Epithelial cell of esophagus (primary cell): ENCODE results near the gene DIP2C.

ENCODE experiments used
- DNase-seq: peaks from one replicate; pipeline ENCODE4 v3.0.0; 2010; ENCODE audit warnings: low read depth
- H3K4me3 ChIP-seq: 2 replicates; pipeline ENCODE4 v1.5.1; 2011; ENCODE audit warnings: mild to moderate bottlenecking, low read length, control low read depth
- TF ChIP-seq, protein P1 (sequence below): IDR thresholded peaks from 2 replicates; pipeline ENCODE4 v1.5.1; 2011; ENCODE audit warnings: low read depth, mild to moderate bottlenecking, low read length, control low read depth, inconsistent platforms; ENCODE audit not compliant: insufficient read depth; ENCODE audit errors: missing control alignments

Gene DIP2C

DNA sequence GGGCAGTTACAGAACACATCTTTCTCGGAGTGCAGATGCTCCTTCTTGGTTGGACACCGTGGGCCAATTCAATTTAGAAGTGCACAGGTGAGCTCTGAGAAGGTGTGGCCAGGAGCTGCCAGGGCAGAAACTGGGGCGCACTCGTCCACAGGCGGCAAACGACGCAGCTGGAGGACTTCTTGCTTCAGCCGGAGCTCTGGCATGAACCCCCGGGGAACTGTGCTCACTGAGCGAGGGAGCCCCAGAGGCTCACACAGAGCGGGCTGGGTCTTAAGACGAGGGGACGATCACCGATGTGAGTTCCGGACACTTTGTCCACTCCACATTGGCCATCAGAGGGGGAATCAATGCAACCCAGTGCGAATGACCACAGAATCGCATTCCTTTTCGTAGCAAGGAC, 413.8 kb downstream of the DIP2C start:
- no peak for DNase-seq
- TF ChIP-seq, protein P1, sequence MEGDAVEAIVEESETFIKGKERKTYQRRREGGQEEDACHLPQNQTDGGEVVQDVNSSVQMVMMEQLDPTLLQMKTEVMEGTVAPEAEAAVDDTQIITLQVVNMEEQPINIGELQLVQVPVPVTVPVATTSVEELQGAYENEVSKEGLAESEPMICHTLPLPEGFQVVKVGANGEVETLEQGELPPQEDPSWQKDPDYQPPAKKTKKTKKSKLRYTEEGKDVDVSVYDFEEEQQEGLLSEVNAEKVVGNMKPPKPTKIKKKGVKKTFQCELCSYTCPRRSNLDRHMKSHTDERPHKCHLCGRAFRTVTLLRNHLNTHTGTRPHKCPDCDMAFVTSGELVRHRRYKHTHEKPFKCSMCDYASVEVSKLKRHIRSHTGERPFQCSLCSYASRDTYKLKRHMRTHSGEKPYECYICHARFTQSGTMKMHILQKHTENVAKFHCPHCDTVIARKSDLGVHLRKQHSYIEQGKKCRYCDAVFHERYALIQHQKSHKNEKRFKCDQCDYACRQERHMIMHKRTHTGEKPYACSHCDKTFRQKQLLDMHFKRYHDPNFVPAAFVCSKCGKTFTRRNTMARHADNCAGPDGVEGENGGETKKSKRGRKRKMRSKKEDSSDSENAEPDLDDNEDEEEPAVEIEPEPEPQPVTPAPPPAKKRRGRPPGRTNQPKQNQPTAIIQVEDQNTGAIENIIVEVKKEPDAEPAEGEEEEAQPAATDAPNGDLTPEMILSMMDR: no peak

GRCh38 chr10:274866-275265, 414.6 kb downstream of the DIP2C start:
- H3K4me3 ChIP-seq: no peak overlapping the region
- no peak for DNase-seq
- TF ChIP-seq, protein P1: no peak

More for the DNA sequence above, 413.8 kb downstream of the DIP2C start:
- H3K4me3 ChIP-seq: no peak overlapping the region

DNA sequence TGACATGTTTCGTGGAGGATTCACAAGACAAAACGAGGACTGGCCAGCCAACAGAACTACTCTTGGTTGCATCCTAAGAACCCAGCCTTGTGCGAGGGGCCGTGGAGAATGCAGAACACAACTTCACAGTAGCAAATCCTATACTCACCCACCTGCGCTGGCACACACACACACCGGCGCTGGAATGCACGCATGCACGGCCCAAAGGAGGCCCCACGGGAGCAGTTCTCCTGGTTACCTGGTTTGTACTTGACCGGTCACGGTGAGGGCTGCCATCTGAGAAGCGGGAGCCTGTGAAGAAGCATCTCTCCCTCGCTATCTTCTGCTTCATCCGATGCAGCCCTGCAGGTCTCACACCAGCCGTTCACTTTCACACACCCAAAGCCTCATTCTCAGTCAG, 416.4 kb downstream of the DIP2C start:
- TF ChIP-seq, protein P1: no peak
- H3K4me3 ChIP-seq: no peak overlapping the region
- DNase-seq: no peak

DNA sequence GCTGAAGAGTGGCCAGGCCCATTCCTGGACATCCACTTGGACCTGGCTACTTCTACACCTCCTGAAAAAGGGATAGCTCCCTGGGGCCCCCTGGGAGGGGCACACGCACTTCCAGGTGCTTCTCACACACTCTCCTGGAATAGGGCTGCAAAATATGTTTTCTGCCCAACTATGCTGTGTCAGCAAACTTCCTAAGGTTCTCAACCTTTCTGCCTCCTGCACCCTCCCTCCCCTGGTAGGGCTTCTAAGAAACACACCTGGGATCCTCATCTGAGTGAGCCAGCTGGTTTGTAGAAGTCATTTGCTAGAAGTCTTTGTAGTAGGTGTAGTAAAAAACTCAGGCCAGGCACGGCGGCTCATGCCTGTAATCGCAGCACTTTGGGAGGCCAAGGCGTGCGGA, 417.7 kb downstream of the DIP2C start:
- no peak for DNase-seq
- TF ChIP-seq, protein P1: no peak
- no peak overlapping the region for H3K4me3 ChIP-seq

DNA sequence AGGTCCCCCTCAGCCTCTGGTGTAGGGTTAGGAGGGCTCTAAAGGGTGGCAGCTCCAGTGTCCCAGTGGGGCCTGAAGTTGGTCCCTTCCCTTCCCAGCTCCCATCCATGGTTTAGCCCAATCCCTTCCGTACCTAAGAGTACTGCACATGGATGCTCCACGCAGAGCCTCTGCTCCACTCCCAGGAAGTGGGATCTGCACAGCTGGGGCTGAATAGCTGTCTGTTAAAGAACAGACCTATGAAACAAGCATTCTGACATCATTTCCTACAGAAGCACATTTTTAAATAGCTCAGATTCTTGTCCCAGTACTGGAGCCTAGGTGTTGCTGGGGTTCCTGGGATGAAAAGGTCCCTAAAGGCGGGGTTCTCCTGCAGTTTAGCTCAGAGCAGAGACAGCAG, 418.3 kb downstream of the DIP2C start:
- TF ChIP-seq, protein P1: no peak
- no peak for DNase-seq
- no peak overlapping the region for H3K4me3 ChIP-seq

- no peak for DNase-seq
- H3K4me3 ChIP-seq: no peak overlapping the region
- TF ChIP-seq, protein P1: no peak
Observed at GRCh38 chr10:269440-270074, 419.9 kb downstream of the DIP2C start.

DNA sequence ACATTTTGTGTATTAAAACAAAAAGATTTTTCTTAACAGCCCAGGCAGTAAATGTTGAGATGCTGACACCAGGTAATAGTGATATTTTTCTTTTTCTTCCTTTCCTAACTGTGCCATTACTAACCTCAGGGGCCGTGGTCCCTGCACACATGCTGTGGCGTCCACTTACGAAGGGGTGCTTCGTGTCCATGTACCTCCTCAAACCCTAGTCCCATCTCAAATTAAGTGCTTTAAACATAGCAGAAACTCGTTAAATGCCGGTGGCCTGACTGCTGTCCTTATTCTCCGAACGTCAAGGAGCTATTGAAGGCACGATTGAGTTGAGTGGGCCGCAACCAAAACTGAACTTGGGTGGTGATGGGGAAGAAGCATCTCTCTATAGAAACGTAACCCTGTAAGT, 421.8 kb downstream of the DIP2C start:
- DNase-seq: no peak
- TF ChIP-seq, protein P1: no peak
- H3K4me3 ChIP-seq: no peak overlapping the region
